Kidney capillary endothelial cell (primary cell): ENCODE data around the gene SLC35F3.
"Not testable (repeated sequence)": the region's sequence is repeated elsewhere in the genome, so short reads cannot be mapped to it uniquely, and the experiment has no call there.

Experiments used
- DNase-seq: peaks from one replicate; pipeline ENCODE4 v3.0.0-alpha.2; 2018; ENCODE audit warnings: low spot score

The SLC35F3 gene

DNA sequence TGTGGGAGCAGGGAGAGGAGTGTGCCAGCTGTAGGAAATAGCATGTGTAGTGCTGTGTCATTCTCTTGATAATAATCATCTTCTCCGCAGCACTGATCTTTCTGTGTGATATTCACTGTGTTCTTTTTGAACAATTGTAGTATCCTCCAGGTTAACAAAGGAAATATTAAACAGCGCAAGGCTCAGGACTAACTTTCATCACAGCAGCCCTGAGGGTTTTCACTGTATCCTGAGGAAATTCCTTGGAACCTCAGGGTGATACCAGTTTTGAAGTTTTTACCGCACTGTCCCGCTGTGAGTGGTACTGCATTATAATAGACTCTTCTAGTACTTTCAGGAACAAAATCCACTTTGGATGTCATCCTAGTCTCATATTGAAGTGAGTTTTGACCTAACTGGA lies 240.4 kb downstream of the SLC35F3 start:
- DNase-seq = no peak

DNA sequence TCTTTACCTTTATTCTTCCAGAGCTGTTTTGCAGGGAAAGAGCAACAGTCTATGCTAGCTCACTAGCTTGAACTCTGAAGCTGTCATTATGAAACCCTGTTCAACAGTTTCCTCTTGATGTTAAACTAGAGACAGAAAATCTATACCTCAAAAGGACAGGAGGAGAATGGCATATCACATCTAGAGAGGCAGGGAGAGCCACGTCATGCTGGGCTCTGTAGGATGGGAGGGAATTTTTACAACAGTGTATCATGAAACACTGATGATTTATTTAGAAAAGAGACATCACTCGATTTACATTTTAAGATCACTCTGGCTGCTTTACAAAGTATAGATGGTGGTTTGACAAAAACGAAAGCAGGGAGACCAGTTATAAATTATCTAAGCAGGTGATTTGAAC lies 243.9 kb downstream of the SLC35F3 start:
- DNase-seq = no peak

DNA sequence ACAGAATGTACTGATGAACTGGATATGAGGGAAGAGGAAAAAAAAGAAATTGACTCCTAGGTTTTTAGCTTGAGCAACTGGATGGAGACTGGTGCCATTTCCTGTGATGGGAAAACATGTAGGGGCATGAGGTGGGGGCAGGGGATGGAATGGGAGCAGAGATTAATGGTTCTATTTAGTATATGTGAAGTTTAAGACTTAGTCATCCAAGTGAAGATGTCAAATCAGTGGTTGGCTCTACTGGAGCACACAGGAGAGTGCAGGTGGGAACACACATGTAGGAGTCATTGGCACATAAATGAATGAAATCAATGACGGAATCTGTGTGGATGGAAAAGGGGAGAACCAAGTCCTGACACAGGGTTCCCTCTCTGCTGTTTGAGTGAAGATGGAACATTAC lies 244.3 kb downstream of the SLC35F3 start:
- DNase-seq = no peak

DNA sequence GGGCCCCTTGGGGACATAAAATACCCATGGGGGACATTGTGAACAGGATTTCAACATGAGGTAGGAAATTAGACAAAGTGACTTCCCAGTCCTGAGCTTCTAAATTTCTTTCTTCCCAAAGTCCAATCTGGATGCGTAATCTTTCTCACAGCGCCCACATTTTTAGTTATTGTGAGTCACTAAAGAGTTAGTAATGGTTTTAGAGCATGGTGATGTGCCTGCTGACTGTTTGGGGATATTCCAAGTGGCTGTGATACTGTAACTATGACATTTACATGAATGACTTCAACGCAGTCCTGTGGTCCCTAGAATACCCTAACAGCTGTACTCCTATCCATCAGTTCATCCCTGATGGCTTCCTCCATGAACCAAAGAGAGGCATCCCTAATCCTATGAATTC lies 244.7 kb downstream of the SLC35F3 start:
- DNase-seq = no peak

DNA sequence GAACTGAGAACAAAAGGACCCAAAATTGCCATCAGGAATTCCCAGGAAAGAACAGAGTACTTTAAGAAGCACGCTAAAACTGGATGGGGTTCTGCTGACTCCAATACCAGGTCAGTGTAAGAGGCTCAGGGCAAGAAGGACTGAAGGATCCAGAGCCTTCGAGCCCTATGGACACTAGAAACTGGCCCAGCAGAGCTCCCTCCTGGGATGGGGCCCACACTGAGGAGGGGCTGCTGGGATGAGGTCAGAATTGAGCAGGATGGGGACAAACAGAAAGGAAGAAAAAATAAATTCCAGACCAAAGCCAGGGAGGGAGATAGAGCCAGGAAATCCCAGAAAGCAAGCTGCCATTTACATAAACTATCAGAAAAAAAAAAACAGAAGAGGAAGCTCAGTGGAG lies 246.4 kb downstream of the SLC35F3 start:
- no peak for DNase-seq

DNA sequence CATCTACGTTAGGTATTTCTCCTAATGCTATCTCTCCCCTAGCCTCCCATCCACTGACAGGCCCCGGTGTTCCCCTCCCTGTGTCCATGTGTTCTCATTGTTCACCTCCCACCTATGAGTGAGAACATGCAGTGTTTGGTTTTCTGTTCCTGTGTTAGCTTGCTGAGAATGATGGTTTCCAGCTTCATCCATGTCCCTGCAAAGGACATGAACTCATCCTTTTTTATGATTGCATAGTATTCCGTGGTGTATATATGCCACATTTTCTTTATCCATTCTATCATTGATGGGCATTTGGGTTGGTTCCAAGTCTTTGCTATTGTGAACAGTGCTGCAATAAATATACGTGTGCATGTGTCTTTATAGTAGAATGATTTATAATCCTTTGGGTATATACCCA lies 247.9 kb downstream of the SLC35F3 start:
- DNase-seq = not testable (repeated sequence)

DNA sequence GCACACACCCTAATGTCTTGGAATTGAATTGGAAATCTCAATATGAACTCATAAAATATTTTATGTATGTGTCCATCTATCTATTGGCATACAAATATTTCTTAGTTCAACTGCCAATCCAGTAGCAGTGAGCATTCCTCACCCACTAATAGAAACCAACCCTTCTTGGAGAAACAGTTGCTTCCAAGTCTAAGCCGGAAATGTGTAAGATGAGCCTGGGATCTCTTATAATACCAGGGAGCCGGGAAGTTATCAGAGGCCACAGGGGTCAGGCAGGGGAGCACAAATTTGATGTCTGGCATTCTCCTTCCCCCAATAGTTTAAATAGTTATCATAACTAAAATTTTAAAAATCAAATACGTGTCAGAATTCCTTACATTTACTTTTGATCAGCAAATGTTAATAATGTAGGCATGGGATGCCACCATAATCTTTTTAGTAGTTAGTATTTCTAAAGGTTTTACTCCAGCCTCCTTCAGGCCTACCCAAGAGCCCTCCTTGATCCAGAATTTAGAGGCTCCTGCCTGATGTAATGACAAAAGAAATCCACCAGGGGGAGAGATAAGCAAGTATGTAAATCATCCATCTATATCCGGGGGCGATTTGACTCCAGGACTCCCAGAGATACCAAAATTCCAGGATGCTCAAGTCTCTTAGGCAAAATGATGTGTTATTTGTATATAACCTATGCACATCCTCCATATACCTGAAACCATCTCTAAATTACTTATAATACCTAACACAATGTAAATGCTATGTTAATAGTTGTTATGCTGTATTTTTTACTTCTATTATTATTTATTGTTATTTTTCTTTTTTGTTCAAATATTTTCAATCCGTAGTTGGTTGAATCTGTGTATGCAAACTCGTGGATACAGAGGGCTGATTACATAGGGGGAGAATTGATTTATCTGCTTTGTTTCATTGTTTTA lies 250.1 kb downstream of the SLC35F3 start:
- peak; percentile 68 for DNase-seq

DNA sequence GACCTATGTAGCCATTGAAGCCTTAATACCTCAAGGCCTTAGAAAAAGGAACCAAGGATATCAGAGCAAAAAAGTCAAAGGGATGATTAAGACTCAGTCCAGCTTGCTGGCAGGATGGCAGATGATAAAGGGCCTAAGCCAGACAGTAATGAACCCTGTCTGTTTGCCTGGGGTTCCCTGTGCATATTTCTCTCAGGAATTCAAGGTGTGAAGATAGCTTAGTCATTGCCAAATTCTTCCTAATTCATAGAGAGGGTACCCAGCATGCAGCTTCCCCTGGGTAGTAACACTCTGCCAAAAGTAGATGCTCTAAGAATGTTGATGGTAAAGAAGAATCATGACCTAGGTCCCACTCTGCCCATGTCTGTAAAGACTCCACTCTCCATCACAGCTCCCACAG lies 258.2 kb downstream of the SLC35F3 start:
- DNase-seq = no peak

DNA sequence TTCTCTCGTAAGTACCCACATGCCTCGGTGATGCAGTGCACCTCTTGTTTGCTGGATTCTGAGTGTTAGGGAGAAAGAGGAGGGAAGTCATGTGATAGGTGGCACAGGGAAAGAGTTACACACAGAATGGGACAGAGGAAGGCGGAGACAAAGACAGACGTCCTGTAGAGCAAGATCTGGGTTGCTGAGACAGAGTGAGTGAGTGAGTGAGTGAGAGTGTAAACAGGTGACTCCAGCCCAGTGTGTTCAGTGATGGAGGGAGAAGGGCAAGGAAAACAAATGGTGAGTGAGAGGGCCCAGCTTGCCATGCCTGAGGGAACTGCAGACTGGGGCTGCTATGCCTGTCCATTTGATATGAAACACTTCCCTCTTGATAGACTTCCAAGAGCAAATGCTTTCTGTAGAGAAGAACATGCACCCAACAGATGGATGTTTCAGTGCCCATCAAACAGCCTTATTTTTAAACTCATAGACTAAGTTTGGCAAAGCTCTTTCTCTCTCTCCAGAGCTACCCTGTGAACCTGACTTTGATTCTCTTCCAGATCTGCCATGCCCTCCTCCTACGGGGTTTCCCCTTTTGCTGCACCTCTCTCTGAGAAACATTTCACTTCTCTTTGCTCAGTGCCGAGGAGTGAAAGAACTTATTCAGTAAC lies 258.9 kb downstream of the SLC35F3 start:
- no peak for DNase-seq

DNA sequence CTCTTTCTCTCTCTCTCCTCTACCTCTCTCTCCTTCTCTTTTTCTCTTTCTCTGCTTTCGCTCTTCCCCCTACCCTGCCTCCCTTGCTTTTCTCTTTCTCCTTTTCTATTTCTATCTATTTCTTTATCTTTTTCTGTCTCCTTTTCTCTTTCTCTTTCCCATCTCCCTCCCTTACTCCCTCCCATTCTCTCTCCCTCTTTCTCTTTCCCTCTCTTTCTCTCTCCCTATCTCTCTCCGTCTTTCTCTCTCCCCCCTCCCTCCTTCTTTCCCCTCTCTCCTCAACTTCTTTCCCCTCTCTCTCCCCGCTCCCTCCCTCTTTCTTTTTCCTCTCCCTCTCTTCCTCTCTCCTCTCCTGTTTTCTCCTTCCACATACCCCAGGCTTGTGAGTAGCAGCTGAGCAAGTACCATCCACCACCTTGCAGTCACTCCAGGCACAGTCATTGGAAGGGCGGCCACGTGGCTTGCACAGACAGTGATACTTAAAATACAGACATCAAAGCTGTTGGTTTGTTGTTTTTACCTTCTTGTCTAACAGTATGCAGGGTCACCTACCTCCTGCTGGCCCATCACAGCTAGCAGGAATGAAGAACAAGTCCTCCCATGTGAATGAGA lies 259.7 kb downstream of the SLC35F3 start:
- no peak for DNase-seq

DNA sequence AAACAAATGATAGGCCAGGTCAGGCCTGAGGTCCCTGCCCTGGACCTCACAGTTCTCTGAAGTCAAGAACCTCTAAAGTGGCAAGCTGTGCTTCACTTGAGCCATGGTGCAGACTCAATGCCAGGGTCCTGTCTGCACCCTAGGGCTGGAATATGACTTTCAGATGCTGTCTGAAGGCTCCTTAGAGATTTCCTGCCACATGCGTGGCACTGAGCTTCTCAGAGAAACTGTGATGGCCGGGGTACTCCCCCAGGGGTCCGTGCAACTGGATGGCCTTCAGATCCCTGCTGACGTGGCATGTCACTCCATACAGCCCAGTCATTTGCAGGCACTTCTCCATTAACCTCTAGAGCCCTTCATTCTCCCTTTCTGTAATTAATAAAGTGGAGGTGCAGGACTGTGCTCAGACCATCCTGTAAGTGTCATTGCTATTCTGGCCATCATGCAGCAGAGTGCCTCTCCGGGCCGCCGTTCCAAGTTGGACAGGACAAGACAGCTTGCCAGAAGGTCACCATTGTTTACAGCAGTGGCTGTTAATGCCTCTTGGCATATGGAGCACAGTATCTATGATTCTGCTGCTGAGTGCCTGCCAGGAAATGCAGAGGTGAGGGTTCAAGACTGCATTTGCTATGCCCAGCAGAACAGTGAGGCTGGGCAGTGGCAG lies 263.7 kb downstream of the SLC35F3 start:
- DNase-seq = no peak

DNA sequence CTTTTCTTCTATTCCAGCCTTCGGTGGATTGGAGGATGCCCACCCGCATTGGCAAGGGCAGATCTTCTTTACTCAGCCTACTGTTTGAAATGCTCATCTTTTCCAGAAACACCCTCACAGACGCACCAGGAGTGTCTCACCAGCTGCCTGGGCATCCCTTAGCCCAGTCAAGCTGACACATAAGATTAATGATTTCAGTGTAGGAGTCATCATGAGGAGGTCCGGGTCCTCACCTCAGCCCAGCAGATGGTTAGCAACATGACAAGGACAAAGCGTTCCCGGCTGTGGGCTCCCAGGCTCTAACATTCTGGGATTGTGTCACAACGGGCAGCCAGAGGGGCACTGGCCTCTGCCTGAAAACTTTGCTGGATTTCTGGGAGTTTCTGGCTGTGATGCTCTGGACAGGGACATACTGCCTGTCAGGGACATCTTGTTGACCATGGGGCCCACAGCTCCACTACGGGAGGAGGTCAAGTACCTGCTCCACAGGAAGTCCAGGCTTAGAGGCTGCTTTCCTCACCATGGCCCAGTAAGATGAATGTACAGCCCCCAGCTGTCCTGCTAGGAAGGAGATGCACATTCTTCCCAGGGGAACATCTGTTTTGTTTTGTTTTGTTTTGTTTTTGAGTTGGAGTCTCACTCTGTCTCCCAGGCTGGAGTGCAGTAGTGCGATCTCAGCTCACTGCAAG lies 264.8 kb downstream of the SLC35F3 start:
- no peak for DNase-seq

DNA sequence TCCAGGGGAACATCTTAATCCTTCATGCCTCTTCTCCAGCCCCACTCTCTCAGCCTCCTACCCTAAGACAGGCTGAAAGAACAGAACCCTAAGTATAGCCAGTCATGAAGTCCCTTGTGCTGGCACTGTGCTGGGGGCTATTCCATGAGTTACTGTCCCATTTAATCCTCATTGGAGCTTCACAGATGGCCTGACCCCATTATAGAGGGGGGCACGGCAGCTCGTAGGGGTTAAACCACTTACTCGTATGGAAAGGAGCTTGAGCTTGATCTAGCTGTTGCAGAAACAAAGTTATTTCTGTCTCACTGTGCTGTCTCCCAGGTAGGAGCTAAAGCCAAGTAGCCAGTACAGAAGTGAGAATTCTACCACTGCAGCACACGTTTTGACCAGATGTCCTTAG lies 265.6 kb downstream of the SLC35F3 start:
- DNase-seq = no peak

DNA sequence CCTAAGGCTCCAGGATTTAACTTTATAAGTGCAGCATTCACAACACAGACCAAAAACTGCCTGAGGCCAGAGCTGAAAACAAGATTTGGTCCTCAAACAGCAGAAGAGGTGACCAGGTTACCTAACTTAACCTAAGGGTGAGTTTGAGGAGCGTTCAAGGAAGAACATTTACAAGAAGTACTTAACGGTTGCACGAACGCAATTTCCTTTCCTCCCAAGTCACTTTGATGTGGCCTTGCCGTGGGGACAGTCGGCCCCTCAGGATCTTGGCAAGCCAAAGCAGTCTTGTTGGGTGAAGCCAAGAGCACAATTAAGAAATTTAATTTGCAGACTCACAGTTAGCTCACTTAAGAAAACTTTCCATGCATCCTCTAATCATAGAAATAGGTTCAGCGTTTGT lies 266.1 kb downstream of the SLC35F3 start:
- DNase-seq = no peak

DNA sequence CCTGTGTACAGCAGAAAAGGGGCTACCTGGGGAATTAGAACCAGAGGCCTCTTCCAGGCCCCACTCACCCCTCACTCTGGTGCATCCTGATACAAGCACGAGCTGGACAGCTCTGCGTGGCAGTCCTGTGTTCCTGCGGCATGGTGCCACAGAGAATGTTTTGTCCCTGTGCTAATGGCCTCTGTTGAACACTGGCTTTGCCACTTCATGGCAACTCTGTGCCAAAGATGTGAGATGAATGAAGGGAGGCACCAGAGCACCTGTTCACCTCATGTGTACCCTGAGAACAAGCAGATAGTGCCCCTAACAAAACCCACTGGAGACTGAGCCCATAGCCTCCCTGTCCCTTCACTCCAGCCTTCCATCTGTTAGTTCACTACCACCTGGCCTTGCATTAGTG lies 269.5 kb downstream of the SLC35F3 start:
- DNase-seq = no peak

DNA sequence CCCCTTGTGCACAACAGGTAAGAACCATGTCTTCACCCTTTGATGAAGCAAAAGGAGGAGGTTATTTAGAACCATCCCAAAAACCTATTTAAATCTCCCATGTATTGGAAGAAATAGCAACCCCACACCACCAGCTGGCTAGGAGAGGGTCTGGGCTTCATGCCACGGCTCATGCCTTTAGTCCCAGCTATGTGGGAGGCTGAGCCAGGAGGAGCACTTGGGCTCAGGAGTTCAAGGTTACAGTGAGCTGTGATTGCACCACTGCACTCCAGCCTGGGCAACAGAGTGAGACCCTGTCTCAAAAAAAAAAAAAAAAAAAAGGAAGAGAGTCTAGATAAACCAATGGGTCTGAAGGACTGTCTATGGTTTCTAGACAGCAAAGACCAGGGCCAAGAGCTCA lies 270.9 kb downstream of the SLC35F3 start:
- no peak for DNase-seq

DNA sequence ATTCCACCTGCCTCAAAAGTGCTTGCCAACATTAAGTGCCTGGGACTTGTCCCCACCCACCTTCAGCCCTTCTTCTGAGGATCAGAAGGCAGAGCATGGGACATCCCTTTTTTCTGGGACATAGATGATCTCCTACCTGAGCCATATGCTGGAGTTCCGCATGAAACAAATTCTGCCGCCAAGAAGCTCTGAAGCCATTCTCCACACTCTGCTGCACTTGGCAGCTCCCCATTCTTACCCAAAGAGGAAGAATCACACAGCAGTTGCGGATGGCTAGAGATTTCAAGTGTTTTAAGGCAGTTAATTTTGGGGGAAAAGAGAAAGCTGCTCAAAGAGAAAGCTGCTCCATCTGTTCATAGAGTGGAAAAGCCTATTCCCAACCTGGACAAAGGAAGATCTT lies 271.5 kb downstream of the SLC35F3 start:
- DNase-seq = no peak

DNA sequence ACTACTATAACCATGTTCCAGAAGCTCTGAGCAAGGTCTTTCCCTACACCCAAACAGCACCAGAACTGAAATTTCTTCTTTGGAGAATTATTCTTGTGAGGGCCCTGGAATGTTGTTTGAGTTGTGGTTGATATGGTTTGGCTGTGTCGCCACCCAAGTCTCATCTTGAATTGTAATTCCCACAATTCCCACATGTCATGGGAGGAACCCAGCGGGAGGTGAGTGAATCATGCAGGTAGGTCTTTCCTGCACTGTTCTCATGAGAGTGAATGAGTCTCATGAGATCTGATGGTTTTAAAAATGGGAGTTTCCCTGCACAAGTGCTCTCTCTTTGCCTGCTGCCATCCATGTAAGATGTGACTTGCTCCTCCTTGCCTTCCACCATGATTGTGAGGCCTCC lies 272.4 kb downstream of the SLC35F3 start:
- not testable (repeated sequence) for DNase-seq

DNA sequence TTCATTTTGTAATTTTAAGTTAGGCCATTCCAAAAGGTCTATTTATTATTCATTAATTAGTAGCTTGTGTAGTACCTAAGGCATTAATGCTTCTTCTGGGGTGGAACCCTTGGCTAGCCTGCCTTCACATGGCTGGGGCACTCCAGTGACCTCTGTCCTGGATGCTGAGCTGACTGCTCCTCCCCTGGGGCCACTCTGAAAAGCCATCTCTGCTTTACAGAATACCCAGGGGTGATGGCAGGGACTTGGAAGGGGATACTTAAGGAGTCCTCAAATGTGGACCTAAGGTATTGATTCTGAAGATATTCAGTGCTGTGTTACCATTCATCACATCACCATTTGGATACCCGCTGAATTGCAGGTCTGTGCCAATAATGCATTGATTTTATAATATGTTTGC lies 281.0 kb downstream of the SLC35F3 start:
- no peak for DNase-seq

DNA sequence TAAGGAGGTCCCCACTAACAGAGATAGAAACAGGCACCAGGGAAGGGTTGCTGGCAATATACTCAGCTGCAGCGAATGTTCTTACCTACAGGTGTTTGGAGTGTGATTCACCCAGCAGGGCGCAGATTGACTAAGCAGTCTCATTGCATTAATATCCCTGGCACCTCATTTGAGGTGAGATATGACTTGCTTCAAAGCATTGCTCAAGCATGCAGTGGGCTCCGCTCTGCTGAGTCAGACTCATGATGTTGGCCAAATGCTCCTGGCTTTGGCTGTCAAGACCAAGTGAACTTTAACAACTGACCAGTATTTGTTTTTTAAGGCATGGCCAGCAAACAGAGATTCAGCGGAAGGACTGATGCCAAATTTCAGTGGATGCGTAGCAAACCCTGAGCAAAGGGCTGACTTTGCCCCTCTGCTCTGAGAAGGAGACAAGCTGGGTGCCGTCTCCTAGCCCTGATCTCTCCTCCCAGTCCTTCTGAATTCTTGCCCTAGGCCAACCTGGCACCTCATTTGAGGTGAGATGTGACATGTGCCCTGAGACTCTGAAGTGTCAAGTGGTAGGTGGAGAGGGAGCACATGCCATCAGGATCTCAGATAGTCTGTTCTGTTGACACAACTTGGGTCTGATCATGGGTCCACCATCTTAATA lies 281.7 kb downstream of the SLC35F3 start:
- no peak for DNase-seq

DNA sequence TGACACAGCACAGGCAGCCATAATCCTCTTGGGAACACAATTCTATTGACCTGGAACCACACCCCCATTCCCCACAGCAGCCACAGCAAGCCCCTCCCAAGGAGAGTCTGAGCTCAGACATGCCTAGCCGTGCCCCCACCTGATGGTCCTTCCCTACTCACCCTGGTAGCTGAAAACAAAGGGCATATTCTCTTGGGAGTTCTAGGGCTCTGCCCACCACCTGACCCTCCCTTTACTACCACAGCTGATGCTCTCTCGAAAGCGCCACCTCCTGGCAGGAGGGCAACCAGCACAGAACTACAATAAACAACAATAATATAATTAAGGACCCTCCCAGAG lies 283.9 kb downstream of the SLC35F3 start:
- DNase-seq = no peak

DNA sequence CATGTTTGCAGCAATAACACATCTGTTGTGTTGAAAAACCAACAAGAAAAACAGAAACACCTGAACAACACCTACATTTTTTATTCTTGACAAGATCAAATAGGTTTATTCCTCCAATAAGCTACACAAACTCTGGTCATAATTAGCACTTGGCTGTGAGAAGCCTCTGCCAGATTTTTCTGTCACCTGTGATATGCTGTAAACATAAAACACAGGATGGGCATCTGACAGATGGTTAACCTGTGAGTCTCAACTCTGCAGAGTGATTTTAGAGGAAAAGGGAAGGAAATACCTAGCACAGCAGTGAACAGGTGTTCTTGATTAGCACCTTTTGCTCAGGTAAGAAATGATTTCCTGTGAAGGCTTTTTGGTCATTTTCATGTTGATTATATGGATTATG lies 293.4 kb downstream of the SLC35F3 start:
- no peak for DNase-seq
